ENCODE measurements around the gene ZBTB7C. TPM values are rescaled to one million over a fixed set of nuclear protein-coding genes. Genes with fewer than 3 reads are reported as not detected.

Gene ZBTB7C
- total and polyA plus RNA-seq, 2 of the 8 experiments (the other 6 are each of a cell fraction or from before 2014, with no cell fraction given): 0.15 to 0.45 TPM

DNA sequence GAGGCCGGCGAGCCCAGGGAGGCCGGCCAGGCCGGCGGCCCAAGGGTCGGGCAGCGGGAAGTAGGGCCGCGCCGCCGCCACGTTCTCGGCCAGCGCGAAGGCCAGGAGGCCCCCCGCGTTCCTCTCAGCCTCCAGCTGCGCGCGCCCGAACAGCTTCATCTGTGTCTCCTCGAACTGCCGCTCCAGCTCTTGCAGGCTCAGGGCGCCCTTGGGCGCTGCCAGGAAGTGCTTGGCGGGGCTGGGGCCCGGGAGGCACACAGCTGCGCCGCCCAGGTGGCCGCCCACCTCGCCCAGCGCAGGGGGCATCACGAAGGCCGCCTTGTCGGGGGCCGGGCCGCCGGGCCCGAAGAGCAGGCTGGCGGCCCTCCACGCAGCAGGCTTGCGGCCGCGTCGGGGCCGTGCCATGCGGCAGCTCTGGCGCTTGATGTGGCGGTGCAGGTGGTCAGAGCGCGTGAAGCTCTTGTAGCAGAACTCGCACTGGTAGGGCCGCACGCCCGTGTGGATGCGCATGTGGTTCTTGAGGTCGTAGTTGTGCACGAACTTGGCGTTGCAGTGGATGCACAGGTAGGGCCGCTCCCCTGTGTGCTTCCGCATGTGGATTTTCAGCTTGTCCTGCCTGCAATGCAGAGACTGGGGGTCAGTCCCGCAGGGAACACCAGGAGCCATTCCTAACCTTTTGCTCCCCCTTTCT lies 379.7 kb downstream of the ZBTB7C start:
- Histone ChIP-seq H3K27me3 (replicated peaks in 1 of 4; ENCODE audit: control insufficient read depth in 3 of 4, extremely low read depth in 1 of 4, insufficient read depth in 3 of 4, low read length in 3 of 4) (no peaks in the 10 kb centered on the region), H3K36me3 (ENCODE audit: control insufficient read depth in 2 of 4, insufficient read depth in 4 of 4, low read length in 3 of 4) (no peaks in the 10 kb centered on the region), H3K56ac (replicated peaks; ENCODE audit: insufficient read length, low read depth, low read length) (no peak overlapping the region), H4K20me1 (replicated peaks in 1 of 2; ENCODE audit: control insufficient read depth in 1 of 2, insufficient read depth in 2 of 2, low read length in 2 of 2) (no peaks in the 10 kb centered on the region), H3K27ac (ENCODE audit: low read depth, low read length) (no peak overlapping the region), H3K4me2 (ENCODE audit: insufficient read depth in 1 of 2, low read depth in 2 of 2, low read length in 2 of 2) (no peak overlapping the region), H4K8ac (ENCODE audit: extremely low read depth, insufficient read depth, low read length) (peak overlapping the region; percentile 57; the same call in 1 of the 2 replicates), H2BK20ac (ENCODE audit: low read length) (no peak overlapping the region), H3K4ac (replicated peaks; ENCODE audit: insufficient read length, low read depth, low read length) (no peak overlapping the region), H2BK15ac (ENCODE audit: low read length) (no peak overlapping the region), H2BK120ac (replicated peaks; ENCODE audit: low read depth, low read length) (no peak overlapping the region), H3K4me1 (replicated peaks in 1 of 4; ENCODE audit: control insufficient read depth in 3 of 4, insufficient read depth in 4 of 4, low read length in 3 of 4) (peaks cover 0 to 2% (median under 1%) of the 10 kb centered on the region in 4 experiments; a peak in 2 of 7 replicates), H3K23ac (ENCODE audit: insufficient read length) (no peak overlapping the region), H3K79me1 (ENCODE audit: low read depth, low read length) (no peaks in the 10 kb centered on the region), H4K91ac (replicated peaks; ENCODE audit: insufficient read length, low read length) (no peak overlapping the region), H2AFZ (ENCODE audit: low read length) (no peak overlapping the region), H3K79me2 (ENCODE audit: control insufficient read depth in 1 of 2, insufficient read depth in 2 of 2, low read length in 2 of 2) (no peaks in the 10 kb centered on the region), H4K5ac (ENCODE audit: insufficient read length, low read depth, low read length) (no peak overlapping the region), H3K14ac (ENCODE audit: insufficient read length) (no peak overlapping the region), H3K23me2 (ENCODE audit: low read depth, low read length) (no peaks in the 10 kb centered on the region), H3K9me3 (ENCODE audit: insufficient read depth in 2 of 2, low read depth in 1 of 2, low read length in 1 of 2) (no peaks in the 10 kb centered on the region), H2BK5ac (ENCODE audit: low read depth, low read length) (no peak overlapping the region), H3K9ac (replicated peaks in 1 of 4; ENCODE audit: extremely low read depth in 1 of 4, low read depth in 3 of 4, low read length in 3 of 4) (no peak overlapping the region), H2AK5ac (ENCODE audit: low read depth, low read length) (no peak overlapping the region), H2BK12ac (ENCODE audit: low read depth, low read length) (no peak overlapping the region), H3K4me3 (ENCODE audit: extremely low read depth in 1 of 4, insufficient read depth in 2 of 4, low read depth in 3 of 4, low read length in 4 of 4) (no peak overlapping the region), H3K18ac (ENCODE audit: extremely low read depth, low read length) (no peak overlapping the region)
- FAIRE-seq: no peak
- WGBS, 2 experiments (ENCODE audit: extremely low coverage in 1 of 2, insufficient coverage in 1 of 2, insufficient read length in 1 of 2, insufficient replicate concordance in 2 of 2, low coverage in 1 of 2, low lambda C conversion rate in 2 of 2, missing lambda C conversion rate in 1 of 2): 93% methylated on average over 50 of the region's 62 CpGs; no CpG with 5 or more reads in 1 of the 2 experiments
- POLR2A ChIA-PET (ENCODE audit: partially characterized antibody): interaction anchor here (1.1 kb wide), 1 partner anchor 100 kb away, joined by 3 read pairs; no protein-coding TSS in a partner anchor
- CTCF ChIA-PET (ENCODE audit: partially characterized antibody): interaction anchor here (0.9 to 10.6 kb wide), 25 partner anchors 8 to 416 kb away, joined by 3 to 72 read pairs (median 4); no protein-coding TSS in a partner anchor
- DNase-seq (ENCODE audit: low read depth in 1 of 2, low spot score in 2 of 2): no peak
- TF ChIP-seq CREB1 (IDR thresholded peaks at IDR 0.05) (no peak), KDM4A (IDR thresholded peaks at IDR 0.05; ENCODE audit: low read depth, low read length, severe bottlenecking) (no peak), EZH2 (IDR thresholded peaks at IDR 0.05; ENCODE audit: low read depth, low read length, severe bottlenecking) (no peak), SIX5 (IDR thresholded peaks at IDR 0.05; ENCODE audit: low read depth, low read length) (no peak), RNF2 (IDR thresholded peaks at IDR 0.05; ENCODE audit: borderline replicate concordance, low read depth, low read length, missing control alignments, poor library complexity, severe bottlenecking) (no peak), YY1 (IDR thresholded peaks at IDR 0.05; ENCODE audit: low read depth, low read length) (no peak)
- TF ChIP-seq, protein P1, sequence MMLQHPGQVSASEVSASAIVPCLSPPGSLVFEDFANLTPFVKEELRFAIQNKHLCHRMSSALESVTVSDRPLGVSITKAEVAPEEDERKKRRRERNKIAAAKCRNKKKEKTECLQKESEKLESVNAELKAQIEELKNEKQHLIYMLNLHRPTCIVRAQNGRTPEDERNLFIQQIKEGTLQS (IDR thresholded peaks at IDR 0.05; ENCODE audit: insufficient read depth, low read depth, low read length): no peak
- TF ChIP-seq, protein P2, sequence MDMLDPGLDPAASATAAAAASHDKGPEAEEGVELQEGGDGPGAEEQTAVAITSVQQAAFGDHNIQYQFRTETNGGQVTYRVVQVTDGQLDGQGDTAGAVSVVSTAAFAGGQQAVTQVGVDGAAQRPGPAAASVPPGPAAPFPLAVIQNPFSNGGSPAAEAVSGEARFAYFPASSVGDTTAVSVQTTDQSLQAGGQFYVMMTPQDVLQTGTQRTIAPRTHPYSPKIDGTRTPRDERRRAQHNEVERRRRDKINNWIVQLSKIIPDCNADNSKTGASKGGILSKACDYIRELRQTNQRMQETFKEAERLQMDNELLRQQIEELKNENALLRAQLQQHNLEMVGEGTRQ (IDR thresholded peaks at IDR 0.05; ENCODE audit: low read length): no peak
